Ascending aorta (tissue), 2 donors: ENCODE measurements around the gene BANP. TPM values are rescaled to one million over a fixed set of nuclear protein-coding genes. Genes with fewer than 3 reads are reported as not detected.
"Not testable (repeated sequence)": the region's sequence is repeated elsewhere in the genome, so short reads cannot be mapped to it uniquely, and the experiment has no call there.

Experiments used
- DNase-seq, 2 donors: peaks; one replicate each; pipeline ENCODE4 v3.0.0-alpha.2; 2019; ENCODE audit warnings: low spot score in 2 of 2
- H3K27ac ChIP-seq, 2 donors: fragments of 200-600 bp; sonication (generic); one replicate each; pipeline ENCODE4 v1.5.1; 2016 to 2017; ENCODE audit warnings: mild to moderate bottlenecking in 1 of 2
- H3K27me3 ChIP-seq: fragments of 200-600 bp; sonication (generic); one replicate; pipeline ENCODE4 v1.5.1; 2017
- H3K36me3 ChIP-seq, 2 donors: fragments of 200-600 bp; sonication (generic); one replicate each; pipeline ENCODE4 v1.5.1; 2016
- H3K4me1 ChIP-seq, 2 donors: fragments of 200-600 bp; sonication (generic); one replicate each; pipeline ENCODE4 v1.5.1; 2016 to 2017; ENCODE audit warnings: mild to moderate bottlenecking in 1 of 2
- H3K4me3 ChIP-seq, 2 donors: fragments of 200-600 bp; sonication (generic); one replicate each; pipeline ENCODE4 v1.5.1; 2016 to 2017; ENCODE audit warnings: mild to moderate bottlenecking in 1 of 2
- H3K9me3 ChIP-seq, 2 donors: fragments of 200-600 bp; sonication (generic); one replicate each; pipeline ENCODE4 v1.5.1; 2016
- CTCF ChIP-seq, 3 experiments: fragments of 200-600 bp in 2 of 3; fragments of 450-650 bp in 1 of 3; sonication (generic) in 2 of 3; IDR thresholded peaks; one replicate each; pipeline ENCODE4 v1.5.1; 2016 to 2019; ENCODE audit warnings: antibody characterized with exemption in 3 of 3, mild to moderate bottlenecking in 1 of 3, moderate library complexity in 1 of 3
- intact Hi-C: fragments of 100-400 bp; cut with DNase I; formaldehyde crosslinking; loops from one replicate; pipeline ENCODE4 v1.15.1; 2023
- total RNA-seq: library from RNA; depleted of rRNA; stranded (reverse); fragments of >200 nt; gene quantifications from one replicate; pipeline ENCODE4 v1.1.0, GENCODE V29; 2016

Gene BANP
- total RNA-seq, 1 donor from 2014 or later = 23.4 TPM

- peaks cover 0 to under 1% of the 10 kb centered on the region in 2 donors for H3K36me3 ChIP-seq
- H3K4me3 ChIP-seq = no peak overlapping the region
- no peaks in the 10 kb centered on the region for H3K4me1 ChIP-seq
- no peak for DNase-seq
- no peaks in the 10 kb centered on the region for H3K27me3 ChIP-seq
- intact Hi-C loops = no loop called here
- no peaks in the 10 kb centered on the region for H3K9me3 ChIP-seq
- no peak overlapping the region for H3K27ac ChIP-seq
- no peak for TF ChIP-seq CTCF (IDR thresholded peaks at IDR 0.05)
Observed at GRCh38 chr16:88088161-88088581, 136.9 kb downstream of the BANP start.

- H3K27me3 ChIP-seq, H3K36me3 ChIP-seq, DNase-seq, H3K4me1 ChIP-seq, H3K4me3 ChIP-seq, H3K9me3 ChIP-seq, intact Hi-C loops, H3K27ac ChIP-seq: not testable (repeated sequence)
Observed at GRCh38 chr16:88088611-88089010, 137.4 kb downstream of the BANP start.

GRCh38 chr16:88089071-88089470, 137.8 kb downstream of the BANP start:
- H3K27ac ChIP-seq, DNase-seq, H3K4me3 ChIP-seq, H3K9me3 ChIP-seq, H3K4me1 ChIP-seq, H3K36me3 ChIP-seq, H3K27me3 ChIP-seq, intact Hi-C loops: not testable (repeated sequence)

GRCh38 chr16:88089632-88090376, 138.6 kb downstream of the BANP start:
- not testable (repeated sequence) for H3K27me3 ChIP-seq, H3K4me1 ChIP-seq

GRCh38 chr16:88090377-88091175, 139.3 kb downstream of the BANP start:
- intact Hi-C loops, H3K4me1 ChIP-seq, DNase-seq, H3K4me3 ChIP-seq, H3K36me3 ChIP-seq, H3K9me3 ChIP-seq, H3K27me3 ChIP-seq, H3K27ac ChIP-seq: not testable (repeated sequence)

More at GRCh38 chr16:88089632-88090376, 138.6 kb downstream of the BANP start:
- H3K36me3 ChIP-seq, DNase-seq, H3K9me3 ChIP-seq, H3K4me3 ChIP-seq, H3K27ac ChIP-seq, intact Hi-C loops: not testable (repeated sequence)

GRCh38 chr16:88091221-88091971, 140.2 kb downstream of the BANP start:
- H3K4me3 ChIP-seq, intact Hi-C loops, H3K27me3 ChIP-seq, H3K27ac ChIP-seq, H3K9me3 ChIP-seq, DNase-seq, H3K36me3 ChIP-seq, H3K4me1 ChIP-seq: not testable (repeated sequence)

GRCh38 chr16:88091972-88092302, 140.7 kb downstream of the BANP start:
- H3K9me3 ChIP-seq, H3K4me3 ChIP-seq, DNase-seq, H3K4me1 ChIP-seq, H3K27me3 ChIP-seq, intact Hi-C loops, H3K27ac ChIP-seq, H3K36me3 ChIP-seq: not testable (repeated sequence)

GRCh38 chr16:88092791-88093555, 141.7 kb downstream of the BANP start:
- H3K36me3 ChIP-seq, H3K4me1 ChIP-seq, H3K4me3 ChIP-seq, H3K27ac ChIP-seq, DNase-seq, H3K27me3 ChIP-seq, intact Hi-C loops: not testable (repeated sequence)
- peaks cover 4 to 12% of the 10 kb centered on the region in 2 donors for H3K9me3 ChIP-seq

- H3K4me1 ChIP-seq, DNase-seq, H3K4me3 ChIP-seq, H3K27ac ChIP-seq, intact Hi-C loops, H3K36me3 ChIP-seq, H3K27me3 ChIP-seq: not testable (repeated sequence)
- peaks cover 4 to 12% of the 10 kb centered on the region in 2 donors for H3K9me3 ChIP-seq
Observed at GRCh38 chr16:88093556-88094252, 142.5 kb downstream of the BANP start.

GRCh38 chr16:88094253-88094575, 143.0 kb downstream of the BANP start:
- intact Hi-C loops, H3K27me3 ChIP-seq, H3K27ac ChIP-seq, H3K4me1 ChIP-seq, H3K4me3 ChIP-seq, DNase-seq, H3K36me3 ChIP-seq: not testable (repeated sequence)
- H3K9me3 ChIP-seq = peaks cover 4 to 12% of the 10 kb centered on the region in 2 donors

GRCh38 chr16:88094900-88095299, 143.7 kb downstream of the BANP start:
- H3K4me3 ChIP-seq, H3K36me3 ChIP-seq, H3K4me1 ChIP-seq, H3K27me3 ChIP-seq, intact Hi-C loops, H3K27ac ChIP-seq, DNase-seq: not testable (repeated sequence)
- peaks cover 4 to 12% of the 10 kb centered on the region in 2 donors for H3K9me3 ChIP-seq

- peaks cover 4 to 12% of the 10 kb centered on the region in 2 donors for H3K9me3 ChIP-seq
- H3K27me3 ChIP-seq, H3K36me3 ChIP-seq, H3K4me3 ChIP-seq, H3K4me1 ChIP-seq, intact Hi-C loops, DNase-seq, H3K27ac ChIP-seq: not testable (repeated sequence)
Observed at GRCh38 chr16:88096659-88097058, 145.4 kb downstream of the BANP start.
